DMS53 (cell line): ENCODE data around the gene SLC22A1.

Source experiments
- DNase-seq: peaks from one replicate; lab custom pipeline; 2025; lab: John Stamatoyannopoulos, UW

SLC22A1 gene

GRCh38 chr6:160173806-160174527, 52.4 kb downstream of the SLC22A1 start:
- no peak for DNase-seq

GRCh38 chr6:160174681-160175080, 53.1 kb downstream of the SLC22A1 start:
- DNase-seq: peak; percentile 46

- no peak for DNase-seq
Measured at GRCh38 chr6:160177220-160177619, 55.6 kb downstream of the SLC22A1 start.

GRCh38 chr6:160178271-160178670, 56.7 kb downstream of the SLC22A1 start:
- no peak for DNase-seq

- no peak for DNase-seq
Measured at GRCh38 chr6:160180706-160181105, 59.1 kb downstream of the SLC22A1 start.

- DNase-seq: no peak
Measured at GRCh38 chr6:160188773-160189172, 67.2 kb downstream of the SLC22A1 start.

GRCh38 chr6:160190081-160190480, 68.5 kb downstream of the SLC22A1 start:
- no peak for DNase-seq

- DNase-seq: no peak
Measured at GRCh38 chr6:160190973-160191372, 69.4 kb downstream of the SLC22A1 start.

- no peak for DNase-seq
Measured at GRCh38 chr6:160192840-160193239, 71.2 kb downstream of the SLC22A1 start.

GRCh38 chr6:160194808-160195207, 73.2 kb downstream of the SLC22A1 start:
- no peak for DNase-seq

- DNase-seq: no peak
Measured at GRCh38 chr6:160197662-160198061, 76.0 kb downstream of the SLC22A1 start.

GRCh38 chr6:160198606-160199211, 77.1 kb downstream of the SLC22A1 start:
- peak; percentile 71 for DNase-seq

GRCh38 chr6:160201061-160201460, 79.4 kb downstream of the SLC22A1 start:
- DNase-seq: no peak

GRCh38 chr6:160202411-160202810, 80.8 kb downstream of the SLC22A1 start:
- DNase-seq: no peak

GRCh38 chr6:160203076-160203475, 81.5 kb downstream of the SLC22A1 start:
- no peak for DNase-seq

GRCh38 chr6:160203522-160203921, 81.9 kb downstream of the SLC22A1 start:
- no peak for DNase-seq

GRCh38 chr6:160203953-160204352, 82.3 kb downstream of the SLC22A1 start:
- DNase-seq: no peak

- no peak for DNase-seq
Measured at GRCh38 chr6:160204710-160205109, 83.1 kb downstream of the SLC22A1 start.

- DNase-seq: no peak
Measured at GRCh38 chr6:160207618-160208017, 86.0 kb downstream of the SLC22A1 start.
